ENCODE data around the gene CTNND1. TPM values are rescaled to one million over a fixed set of nuclear protein-coding genes. Genes with fewer than 3 reads are reported as not detected.
A peak's percentile ranks its signal among the peaks of the same experiment; 100 is the strongest.

Gene CTNND1
- total RNA-seq, 1 donor from 2014 or later: 181 TPM

- Mint-ChIP-seq H3K4me3 (ENCODE audit: unreplicated experiment) (no peak overlapping the region), H3K27me3 (ENCODE audit: unreplicated experiment) (no peaks in the 10 kb centered on the region), H3K27ac (ENCODE audit: unreplicated experiment) (peak overlapping the region; percentile 79), H3K4me1 (ENCODE audit: unreplicated experiment) (peaks cover 34% of the 10 kb centered on the region), H3K36me3 (ENCODE audit: unreplicated experiment) (peaks cover 52% of the 10 kb centered on the region), H3K9me3 (ENCODE audit: unreplicated experiment) (no peaks in the 10 kb centered on the region)
- TF ChIP-seq, protein P1, sequence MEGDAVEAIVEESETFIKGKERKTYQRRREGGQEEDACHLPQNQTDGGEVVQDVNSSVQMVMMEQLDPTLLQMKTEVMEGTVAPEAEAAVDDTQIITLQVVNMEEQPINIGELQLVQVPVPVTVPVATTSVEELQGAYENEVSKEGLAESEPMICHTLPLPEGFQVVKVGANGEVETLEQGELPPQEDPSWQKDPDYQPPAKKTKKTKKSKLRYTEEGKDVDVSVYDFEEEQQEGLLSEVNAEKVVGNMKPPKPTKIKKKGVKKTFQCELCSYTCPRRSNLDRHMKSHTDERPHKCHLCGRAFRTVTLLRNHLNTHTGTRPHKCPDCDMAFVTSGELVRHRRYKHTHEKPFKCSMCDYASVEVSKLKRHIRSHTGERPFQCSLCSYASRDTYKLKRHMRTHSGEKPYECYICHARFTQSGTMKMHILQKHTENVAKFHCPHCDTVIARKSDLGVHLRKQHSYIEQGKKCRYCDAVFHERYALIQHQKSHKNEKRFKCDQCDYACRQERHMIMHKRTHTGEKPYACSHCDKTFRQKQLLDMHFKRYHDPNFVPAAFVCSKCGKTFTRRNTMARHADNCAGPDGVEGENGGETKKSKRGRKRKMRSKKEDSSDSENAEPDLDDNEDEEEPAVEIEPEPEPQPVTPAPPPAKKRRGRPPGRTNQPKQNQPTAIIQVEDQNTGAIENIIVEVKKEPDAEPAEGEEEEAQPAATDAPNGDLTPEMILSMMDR (IDR thresholded peaks at IDR 0.05): no peak
- no peak for DNase-seq (ENCODE audit: extremely low spot score, unreplicated experiment)
Observed at GRCh38 chr11:57798905-57799559, 37.4 kb downstream of the CTNND1 start.

DNA sequence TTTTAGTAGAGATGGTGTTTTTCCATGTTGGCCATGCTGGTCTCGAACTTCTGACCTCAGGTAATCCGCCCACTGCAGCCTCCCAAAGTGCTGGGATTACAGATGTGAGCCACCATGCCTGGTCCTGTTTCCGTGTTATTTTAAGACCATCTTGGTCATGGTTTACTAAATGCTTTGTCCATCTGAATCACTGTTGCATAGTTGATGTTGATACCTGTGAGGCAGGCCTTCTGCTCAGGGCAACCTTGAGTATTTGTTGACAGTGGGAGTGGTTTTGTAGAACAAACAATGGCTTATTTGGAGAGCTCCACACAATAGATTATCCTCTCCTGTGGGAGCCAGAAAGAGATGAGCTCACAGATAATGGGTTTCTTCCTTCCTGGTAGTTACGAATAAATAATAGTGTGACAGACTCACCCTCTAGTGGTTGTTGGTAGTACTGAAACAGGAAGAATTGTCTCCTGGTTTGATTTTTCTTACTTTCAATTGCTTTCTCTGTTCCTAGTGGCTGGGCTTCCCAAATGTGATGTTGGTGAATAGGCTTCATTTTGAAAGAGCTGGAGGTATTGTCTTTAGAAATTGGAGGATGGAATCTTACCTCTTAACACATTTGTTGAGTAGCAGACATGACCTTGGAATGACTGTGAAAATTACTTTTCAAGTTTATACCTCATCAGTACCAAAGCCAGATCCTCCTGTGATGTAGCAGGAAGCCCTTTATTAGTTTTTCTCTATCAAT, 39.0 kb downstream of the CTNND1 start:
- no peak for DNase-seq (ENCODE audit: extremely low spot score, unreplicated experiment)
- Mint-ChIP-seq H3K36me3 (ENCODE audit: unreplicated experiment) (peaks cover 54% of the 10 kb centered on the region), H3K4me1 (ENCODE audit: unreplicated experiment) (peaks cover 25% of the 10 kb centered on the region), H3K27me3 (ENCODE audit: unreplicated experiment) (no peaks in the 10 kb centered on the region), H3K4me3 (ENCODE audit: unreplicated experiment) (no peak overlapping the region), H3K9me3 (ENCODE audit: unreplicated experiment) (no peaks in the 10 kb centered on the region), H3K27ac (ENCODE audit: unreplicated experiment) (peak overlapping the region; percentile 72)
- TF ChIP-seq, protein P1 (IDR thresholded peaks at IDR 0.05): peak; percentile 80

DNA sequence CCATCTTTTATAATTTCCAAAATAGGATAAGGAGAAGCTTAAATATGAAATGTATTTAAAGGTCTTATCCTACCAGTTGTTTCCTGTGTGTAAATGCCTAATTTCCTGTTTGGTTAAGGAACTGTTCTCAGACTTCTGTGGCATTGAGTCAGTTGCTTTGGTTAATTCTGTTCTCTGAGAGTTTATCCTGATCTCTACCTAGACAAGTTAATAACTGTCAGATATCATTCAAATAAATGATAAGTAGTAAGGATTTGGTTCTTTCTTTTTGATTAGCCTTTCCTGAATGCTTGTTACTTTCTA, 39.5 kb downstream of the CTNND1 start:
- TF ChIP-seq, protein P1 (IDR thresholded peaks at IDR 0.05): no peak
- Mint-ChIP-seq H3K27me3 (ENCODE audit: unreplicated experiment) (no peaks in the 10 kb centered on the region), H3K27ac (ENCODE audit: unreplicated experiment) (no peak overlapping the region), H3K9me3 (ENCODE audit: unreplicated experiment) (no peaks in the 10 kb centered on the region), H3K4me3 (ENCODE audit: unreplicated experiment) (no peak overlapping the region), H3K4me1 (ENCODE audit: unreplicated experiment) (peaks cover 25% of the 10 kb centered on the region), H3K36me3 (ENCODE audit: unreplicated experiment) (peaks cover 54% of the 10 kb centered on the region)
- no peak for DNase-seq (ENCODE audit: extremely low spot score, unreplicated experiment)

DNA sequence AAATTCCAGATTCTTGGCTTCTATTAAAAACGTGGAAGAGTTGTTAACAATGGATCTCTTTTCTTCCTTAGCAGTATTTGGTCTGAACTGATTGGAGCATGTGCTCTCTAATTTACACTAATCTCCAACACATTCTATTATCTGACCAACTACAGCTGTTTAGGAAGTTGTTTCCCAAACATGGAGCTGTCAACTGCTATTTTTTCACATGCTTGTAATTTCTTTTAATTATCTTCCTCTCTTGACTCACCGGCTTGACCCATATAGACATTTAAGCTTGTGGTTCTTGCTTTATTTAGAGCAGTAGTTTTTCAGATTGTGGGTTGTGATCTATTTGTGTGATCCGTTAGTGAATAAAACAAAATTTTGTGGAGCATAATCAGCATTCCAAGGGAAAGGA, 40.8 kb downstream of the CTNND1 start:
- peaks cover 25% of the 10 kb centered on the region for H3K4me1 Mint-ChIP-seq (ENCODE audit: unreplicated experiment)

DNA sequence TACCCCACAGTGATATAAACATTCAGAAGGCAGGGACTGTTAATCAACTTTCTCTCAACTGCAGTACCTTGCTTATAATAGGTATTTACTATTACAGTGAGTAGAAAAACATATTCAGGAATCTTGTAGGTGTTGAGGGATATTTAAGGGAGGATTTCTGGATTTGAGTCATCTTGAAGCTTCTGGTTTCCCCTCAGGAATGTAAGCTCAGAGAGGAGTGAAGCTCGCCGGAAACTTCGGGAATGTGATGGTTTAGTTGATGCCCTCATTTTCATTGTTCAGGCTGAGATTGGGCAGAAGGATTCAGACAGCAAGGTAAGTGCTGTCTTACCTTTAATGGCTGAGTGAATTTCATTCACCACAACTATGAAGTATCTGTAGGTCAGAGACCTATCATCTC, 42.9 kb downstream of the CTNND1 start:
- peaks cover 62% of the 10 kb centered on the region for H3K36me3 Mint-ChIP-seq (ENCODE audit: unreplicated experiment)
- H3K27ac Mint-ChIP-seq (ENCODE audit: unreplicated experiment): no peak overlapping the region
- H3K4me1 Mint-ChIP-seq (ENCODE audit: unreplicated experiment): peaks cover 10% of the 10 kb centered on the region
- TF ChIP-seq, protein P1 (IDR thresholded peaks at IDR 0.05): no peak
- H3K27me3 Mint-ChIP-seq (ENCODE audit: unreplicated experiment): no peaks in the 10 kb centered on the region
- no peak overlapping the region for H3K4me3 Mint-ChIP-seq (ENCODE audit: unreplicated experiment)
- DNase-seq (ENCODE audit: extremely low spot score, unreplicated experiment): no peak
- no peaks in the 10 kb centered on the region for H3K9me3 Mint-ChIP-seq (ENCODE audit: unreplicated experiment)

More for the DNA sequence above, 40.8 kb downstream of the CTNND1 start:
- no peak overlapping the region for H3K27ac Mint-ChIP-seq (ENCODE audit: unreplicated experiment)
- H3K9me3 Mint-ChIP-seq (ENCODE audit: unreplicated experiment): no peaks in the 10 kb centered on the region
- no peak overlapping the region for H3K4me3 Mint-ChIP-seq (ENCODE audit: unreplicated experiment)
- TF ChIP-seq, protein P1 (IDR thresholded peaks at IDR 0.05): no peak
- no peaks in the 10 kb centered on the region for H3K27me3 Mint-ChIP-seq (ENCODE audit: unreplicated experiment)
- peaks cover 58% of the 10 kb centered on the region for H3K36me3 Mint-ChIP-seq (ENCODE audit: unreplicated experiment)
- no peak for DNase-seq (ENCODE audit: extremely low spot score, unreplicated experiment)
